ENCODE measurements around the gene SELENOV.
"Not testable (repeated sequence)": the region's sequence is repeated elsewhere in the genome, so short reads cannot be mapped to it uniquely, and the experiment has no call there.

The SELENOV gene, protein sequence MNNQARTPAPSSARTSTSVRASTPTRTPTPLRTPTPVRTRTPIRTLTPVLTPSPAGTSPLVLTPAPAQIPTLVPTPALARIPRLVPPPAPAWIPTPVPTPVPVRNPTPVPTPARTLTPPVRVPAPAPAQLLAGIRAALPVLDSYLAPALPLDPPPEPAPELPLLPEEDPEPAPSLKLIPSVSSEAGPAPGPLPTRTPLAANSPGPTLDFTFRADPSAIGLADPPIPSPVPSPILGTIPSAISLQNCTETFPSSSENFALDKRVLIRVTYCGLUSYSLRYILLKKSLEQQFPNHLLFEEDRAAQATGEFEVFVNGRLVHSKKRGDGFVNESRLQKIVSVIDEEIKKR

DNA sequence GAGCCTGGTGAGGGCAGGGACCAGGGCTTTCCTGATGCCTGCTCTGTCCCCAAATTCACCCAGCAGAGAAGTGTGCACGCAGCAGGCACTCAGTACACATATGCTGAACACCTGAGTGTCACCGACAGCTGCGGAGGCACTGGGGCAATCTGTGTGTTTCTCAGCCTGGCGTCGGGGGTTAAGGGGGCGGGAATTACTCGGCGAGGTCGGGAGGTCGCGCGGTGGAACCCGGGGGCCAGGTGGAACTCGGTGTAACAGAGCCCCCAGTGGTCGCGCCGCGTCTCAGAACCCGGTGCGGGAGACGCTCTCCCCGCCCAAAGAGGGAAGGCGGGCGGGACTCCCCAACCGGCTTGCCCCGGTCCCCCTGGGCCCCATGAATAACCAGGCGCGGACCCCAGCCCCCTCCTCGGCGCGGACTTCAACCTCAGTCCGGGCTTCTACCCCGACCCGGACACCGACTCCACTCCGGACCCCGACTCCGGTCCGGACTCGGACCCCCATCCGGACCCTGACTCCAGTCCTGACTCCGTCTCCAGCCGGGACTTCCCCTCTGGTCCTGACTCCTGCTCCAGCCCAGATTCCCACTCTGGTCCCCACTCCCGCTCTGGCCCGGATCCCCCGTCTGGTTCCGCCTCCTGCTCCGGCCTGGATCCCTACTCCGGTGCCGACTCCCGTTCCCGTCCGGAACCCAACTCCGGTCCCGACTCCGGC is at the start of gene SELENOV:
Gene SELENOV (plus strand): TSS at position 300 of the 711 bp plus-strand sequence. CDS start 74 bp downstream, at position 374.
- in situ Hi-C loops (cut with MboI; ENCODE audit: low sequenced_read_pairs): no loop called here

DNA sequence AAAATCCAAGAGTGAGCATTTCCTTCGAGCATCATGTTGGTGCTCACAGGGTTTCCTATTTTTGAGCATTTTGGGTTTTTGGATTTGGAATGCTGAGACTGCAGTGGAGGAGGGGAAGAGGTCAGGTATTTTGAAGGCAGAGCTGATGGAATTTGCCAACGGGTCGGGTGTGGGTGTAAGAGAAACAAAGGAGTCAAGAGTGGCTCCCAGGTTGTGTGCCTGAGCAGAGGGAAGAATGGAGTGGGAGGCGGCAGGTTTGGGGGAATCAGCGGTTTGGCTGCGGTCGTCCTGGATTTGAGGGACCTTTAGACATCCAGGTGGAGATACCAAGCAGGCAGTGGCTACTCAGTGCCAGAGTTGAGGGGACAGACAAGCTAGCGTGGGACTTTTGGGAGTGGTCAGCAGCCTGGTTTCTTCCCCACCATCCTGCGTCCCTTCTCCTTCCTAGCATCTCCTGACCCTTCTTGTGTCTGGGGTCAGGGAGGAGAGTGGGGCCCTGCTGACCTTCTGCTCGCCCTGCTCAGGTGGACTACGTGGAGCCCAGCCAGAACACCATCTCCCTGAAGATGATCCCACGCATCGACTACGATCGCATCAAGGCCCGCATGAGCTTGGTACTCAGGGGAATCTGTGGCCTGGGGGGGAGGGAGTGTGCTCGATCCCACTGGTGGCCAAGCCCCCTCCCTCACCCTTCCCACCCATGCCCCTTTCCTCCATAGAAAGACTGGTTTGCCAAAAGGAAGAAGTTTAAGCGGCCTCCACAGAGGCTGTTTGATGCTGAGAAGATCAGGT is 48.8 kb upstream of the SELENOV start:
- in situ Hi-C loops (cut with MboI; ENCODE audit: low sequenced_read_pairs): no loop called here

DNA sequence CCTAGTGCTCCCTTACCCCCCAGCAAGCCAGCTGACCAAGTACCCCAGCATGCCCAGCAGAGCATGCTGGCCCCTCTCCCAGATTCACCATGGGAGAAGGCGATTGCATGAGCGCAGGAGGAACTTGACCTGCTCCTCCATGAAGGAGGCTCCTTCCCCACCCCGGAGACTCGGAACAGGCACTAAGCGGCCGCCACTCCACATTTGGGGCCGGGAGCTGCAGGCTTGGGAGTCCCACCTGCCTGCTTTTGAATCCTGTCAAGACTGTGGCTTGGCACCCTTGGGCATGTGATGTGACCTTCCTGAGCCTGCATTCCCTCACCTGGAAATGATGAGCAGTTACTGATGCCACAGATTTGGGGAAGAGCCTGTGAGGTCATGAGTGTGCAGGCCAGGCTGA is 47.0 kb upstream of the SELENOV start:
- in situ Hi-C loops (cut with MboI; ENCODE audit: low sequenced_read_pairs): no loop called here

DNA sequence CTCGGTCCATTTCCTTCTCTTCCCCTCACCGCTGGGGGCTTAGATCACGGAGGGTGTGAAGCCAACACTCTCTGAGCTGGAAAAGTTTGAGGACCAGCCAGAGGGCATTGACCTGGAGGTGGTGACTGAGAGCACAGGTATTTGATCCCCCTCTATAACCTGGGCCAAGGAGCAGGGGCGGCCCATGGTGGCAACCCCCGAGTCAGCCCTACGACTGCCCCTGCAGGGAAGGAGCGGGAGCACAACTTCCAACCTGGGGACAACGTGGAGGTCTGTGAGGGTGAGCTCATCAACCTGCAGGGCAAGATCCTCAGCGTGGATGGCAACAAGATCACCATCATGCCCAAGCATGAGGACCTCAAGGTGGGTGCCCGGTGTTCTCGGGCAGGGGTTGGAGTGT is 45.9 kb upstream of the SELENOV start:
- in situ Hi-C loops (cut with MboI; ENCODE audit: low sequenced_read_pairs): no loop called here

DNA sequence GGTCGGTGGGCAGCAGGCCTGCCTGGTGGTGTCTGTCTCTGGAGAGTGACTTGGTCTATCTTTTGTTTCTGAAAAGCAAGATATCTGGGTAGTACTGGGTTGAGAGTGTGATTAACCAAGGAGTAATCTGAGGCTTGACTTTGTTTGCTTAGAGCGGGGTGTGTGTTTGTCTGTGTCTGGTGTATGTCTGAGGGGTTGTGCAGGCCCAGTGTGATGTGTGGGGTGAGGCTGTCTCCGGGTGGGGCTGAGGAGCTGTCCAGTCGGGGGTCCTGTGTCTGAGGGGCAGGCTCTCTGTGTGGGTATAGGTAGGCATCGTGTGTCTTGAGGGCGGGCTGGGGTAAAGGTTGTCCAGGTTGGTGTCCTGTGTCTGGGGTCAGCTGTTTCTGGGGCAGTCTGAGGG is 45.4 kb upstream of the SELENOV start:
- in situ Hi-C loops (cut with MboI; ENCODE audit: low sequenced_read_pairs): no loop called here

DNA sequence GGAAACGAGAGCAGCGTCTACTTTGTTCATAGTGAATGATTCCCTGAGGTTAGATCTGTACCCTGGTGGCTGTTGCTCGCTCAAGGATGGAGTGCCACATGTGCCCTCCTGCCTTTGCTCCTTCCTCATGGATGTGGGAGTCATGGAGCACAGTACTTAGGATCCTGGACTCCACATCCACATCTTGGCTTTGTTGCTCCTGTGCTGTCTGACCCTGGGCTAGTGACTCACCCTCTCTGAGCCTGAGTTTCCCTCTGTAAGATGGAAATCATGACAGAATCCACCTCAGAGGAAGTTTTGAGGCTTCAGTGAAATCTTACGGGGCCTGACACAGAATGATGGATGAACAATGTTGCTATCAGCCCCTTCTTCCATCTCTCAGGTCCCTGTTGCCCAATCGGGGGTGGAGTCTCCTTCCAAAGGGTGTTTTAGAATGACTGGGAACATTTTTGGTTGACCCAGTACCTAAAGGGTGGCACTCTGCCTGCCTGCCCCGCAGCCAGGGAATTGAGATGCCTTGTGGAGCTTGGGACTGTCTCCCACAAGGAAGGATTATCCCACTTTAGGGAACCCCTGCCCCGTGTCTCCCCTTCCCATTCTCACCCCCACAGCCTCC is 44.1 kb upstream of the SELENOV start:
- in situ Hi-C loops (cut with MboI; ENCODE audit: low sequenced_read_pairs): no loop called here

DNA sequence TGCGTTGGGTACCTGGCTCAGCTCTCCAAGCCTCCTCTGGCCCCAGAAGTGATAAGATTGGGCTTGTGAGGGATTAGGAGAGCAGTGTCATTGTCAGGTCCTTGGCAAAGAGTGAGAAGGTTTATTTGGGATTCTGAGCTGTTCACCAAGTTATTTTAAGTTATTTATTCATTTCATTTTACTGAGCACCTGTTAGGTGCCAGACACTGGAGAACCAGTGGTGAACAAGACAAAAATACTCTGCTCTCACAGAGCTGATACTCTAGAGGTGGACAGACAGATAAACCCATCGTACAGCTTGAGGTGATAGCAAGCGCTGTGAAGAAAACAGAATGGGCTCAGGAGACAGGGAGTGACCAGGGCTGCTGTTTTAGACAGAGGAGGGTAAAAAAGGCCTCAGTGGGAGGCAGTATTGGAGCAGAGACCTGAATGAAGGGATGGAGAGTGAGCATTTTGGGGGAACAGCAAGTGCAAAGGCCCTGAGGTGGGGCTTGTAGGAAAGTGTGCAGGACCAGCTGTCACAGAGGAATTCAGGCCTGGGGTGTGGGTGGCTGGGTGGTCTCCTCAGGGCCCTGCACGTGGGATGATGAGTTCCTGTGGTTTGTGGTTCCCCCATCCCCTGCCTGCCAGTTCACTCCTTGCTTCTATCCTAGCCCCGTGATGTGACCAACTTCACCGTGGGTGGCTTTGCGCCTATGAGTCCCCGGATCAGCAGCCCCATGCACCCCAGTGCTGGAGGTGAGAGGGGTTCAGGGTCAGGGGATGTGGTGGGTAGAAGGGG is 43.0 kb upstream of the SELENOV start:
- in situ Hi-C loops (cut with MboI; ENCODE audit: low sequenced_read_pairs): no loop called here

DNA sequence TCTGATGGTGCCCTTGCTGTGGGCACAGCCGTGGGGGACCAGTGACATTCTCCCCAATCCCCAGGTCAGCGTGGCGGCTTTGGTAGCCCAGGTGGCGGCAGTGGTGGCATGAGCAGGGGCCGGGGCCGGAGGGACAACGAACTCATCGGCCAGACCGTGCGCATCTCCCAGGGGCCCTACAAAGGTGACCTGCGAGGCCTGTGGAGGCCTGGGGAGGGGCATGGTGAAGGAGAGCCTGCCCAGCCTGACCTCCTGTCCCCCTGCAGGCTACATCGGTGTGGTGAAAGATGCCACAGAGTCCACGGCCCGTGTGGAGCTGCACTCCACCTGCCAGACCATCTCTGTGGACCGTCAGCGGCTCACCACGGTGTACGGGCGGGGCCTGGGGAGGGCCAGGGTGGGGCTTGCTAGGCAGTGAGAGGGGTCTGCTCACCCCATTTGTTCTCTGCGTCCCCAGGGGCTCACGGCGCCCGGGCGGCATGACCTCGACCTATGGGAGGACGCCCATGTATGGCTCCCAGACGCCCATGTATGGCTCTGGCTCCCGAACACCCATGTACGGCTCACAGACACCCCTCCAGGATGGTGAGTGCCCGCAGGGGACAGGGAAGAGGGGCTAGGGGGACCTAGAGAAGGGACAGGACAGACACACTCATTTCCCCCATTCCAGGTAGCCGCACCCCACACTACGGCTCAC is 42.0 kb upstream of the SELENOV start:
- in situ Hi-C loops (cut with MboI; ENCODE audit: low sequenced_read_pairs): no loop called here

DNA sequence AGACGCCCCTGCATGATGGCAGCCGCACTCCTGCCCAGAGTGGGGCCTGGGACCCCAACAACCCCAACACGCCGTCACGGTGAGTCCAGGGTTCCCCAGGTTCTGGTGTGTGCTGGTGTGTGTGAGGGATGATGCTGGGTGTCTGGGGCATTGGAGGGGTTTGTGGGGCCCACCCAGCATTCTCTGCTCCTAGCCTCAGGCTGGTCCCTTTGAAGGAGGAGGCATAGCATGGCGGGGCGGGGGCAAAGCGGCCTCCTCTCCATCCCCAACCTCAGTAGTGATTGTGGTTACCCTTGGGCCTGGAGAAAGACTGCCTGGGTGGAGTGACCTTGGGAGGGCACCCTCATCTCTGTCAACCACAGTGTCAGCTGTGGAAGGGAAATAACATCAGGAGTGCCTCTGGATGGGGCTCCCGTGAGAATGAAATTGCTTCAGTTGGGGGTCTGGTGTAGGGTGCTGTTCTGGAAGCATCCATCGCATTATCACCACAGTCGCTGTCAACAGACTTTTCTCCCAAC is 41.4 kb upstream of the SELENOV start:
- in situ Hi-C loops (cut with MboI; ENCODE audit: low sequenced_read_pairs): no loop called here

DNA sequence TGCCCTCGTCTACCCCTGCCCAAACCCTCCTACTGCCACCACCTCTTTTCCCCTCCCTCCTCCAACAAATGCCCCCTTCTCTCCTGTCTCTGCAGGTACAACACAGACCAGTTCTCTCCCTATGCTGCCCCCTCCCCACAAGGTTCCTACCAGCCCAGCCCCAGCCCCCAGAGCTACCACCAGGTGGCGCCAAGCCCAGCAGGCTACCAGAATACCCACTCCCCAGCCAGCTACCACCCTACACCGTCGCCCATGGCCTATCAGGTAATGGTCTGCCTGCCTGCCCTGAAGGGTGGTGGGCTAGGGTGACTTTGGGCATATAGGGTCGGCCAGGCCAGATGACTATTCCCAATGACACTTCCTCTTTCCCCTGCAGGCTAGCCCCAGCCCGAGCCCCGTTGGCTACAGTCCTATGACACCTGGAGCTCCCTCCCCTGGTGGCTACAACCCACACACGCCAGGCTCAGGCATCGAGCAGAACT is 40.8 kb upstream of the SELENOV start:
- in situ Hi-C loops (cut with MboI; ENCODE audit: low sequenced_read_pairs): no loop called here

DNA sequence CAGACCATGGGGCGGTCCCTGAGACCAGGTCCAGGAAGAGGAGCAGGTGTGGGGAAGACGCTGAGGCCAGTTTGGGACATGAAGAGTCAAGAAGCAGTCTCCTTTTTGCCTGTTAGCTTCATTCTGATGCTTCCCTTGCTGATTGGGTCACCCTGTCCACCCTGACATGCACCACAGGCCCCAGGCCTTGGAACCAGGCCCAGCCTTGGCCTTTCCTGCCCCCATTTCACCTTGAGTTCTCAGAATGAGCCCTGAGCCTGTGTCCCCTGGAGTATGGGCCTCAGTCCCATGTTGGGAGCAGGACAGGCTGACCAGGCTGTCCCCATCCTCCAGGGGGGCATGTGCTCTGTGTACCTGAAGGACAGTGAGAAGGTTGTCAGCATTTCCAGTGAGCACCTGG is 39.2 kb upstream of the SELENOV start:
- in situ Hi-C loops (cut with MboI; ENCODE audit: low sequenced_read_pairs): no loop called here

DNA sequence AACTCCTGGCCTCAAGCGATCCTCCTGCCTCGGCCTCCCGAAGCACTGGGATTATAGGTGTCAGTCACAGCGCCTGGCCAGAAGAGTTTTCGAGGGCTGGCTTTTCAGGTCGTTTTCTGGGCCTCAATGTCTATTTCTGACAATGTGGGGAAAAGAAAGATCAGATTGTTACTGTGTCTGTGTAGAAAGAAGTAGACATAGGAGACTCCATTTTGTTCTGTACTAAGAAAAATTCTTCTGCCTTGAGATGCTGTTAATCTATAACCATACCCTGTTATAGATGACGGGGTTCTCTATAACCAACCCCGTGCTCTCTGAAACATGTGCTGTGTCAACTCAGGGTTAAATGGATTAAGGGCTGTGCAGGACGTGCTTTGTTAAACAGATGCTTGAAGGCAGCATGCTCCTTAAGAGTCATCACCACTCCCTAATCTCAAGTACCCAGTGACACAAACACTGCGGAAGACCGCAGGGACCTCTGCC is 35.6 kb upstream of the SELENOV start:
- in situ Hi-C loops (cut with MboI; ENCODE audit: low sequenced_read_pairs): not testable (repeated sequence)

DNA sequence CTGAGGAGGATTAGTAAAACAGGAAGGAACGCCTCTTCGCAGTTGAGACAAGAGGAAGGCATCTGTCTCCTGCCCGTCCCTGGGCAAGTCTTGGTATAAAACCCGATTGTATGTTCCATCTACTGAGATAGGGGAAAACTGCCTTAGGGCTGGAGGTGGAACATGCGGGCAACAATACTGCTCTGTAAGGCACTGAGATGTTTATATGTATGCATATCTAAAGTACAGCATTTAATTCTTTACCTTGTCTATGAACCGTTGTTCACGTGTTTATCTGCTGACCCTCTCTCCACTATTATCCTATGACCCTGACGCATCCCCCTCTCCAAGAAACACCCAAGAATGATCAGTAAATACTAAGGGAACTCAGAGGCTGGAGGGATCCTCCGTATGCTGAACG is 35.0 kb upstream of the SELENOV start:
- in situ Hi-C loops (cut with MboI; ENCODE audit: low sequenced_read_pairs): no loop called here

DNA sequence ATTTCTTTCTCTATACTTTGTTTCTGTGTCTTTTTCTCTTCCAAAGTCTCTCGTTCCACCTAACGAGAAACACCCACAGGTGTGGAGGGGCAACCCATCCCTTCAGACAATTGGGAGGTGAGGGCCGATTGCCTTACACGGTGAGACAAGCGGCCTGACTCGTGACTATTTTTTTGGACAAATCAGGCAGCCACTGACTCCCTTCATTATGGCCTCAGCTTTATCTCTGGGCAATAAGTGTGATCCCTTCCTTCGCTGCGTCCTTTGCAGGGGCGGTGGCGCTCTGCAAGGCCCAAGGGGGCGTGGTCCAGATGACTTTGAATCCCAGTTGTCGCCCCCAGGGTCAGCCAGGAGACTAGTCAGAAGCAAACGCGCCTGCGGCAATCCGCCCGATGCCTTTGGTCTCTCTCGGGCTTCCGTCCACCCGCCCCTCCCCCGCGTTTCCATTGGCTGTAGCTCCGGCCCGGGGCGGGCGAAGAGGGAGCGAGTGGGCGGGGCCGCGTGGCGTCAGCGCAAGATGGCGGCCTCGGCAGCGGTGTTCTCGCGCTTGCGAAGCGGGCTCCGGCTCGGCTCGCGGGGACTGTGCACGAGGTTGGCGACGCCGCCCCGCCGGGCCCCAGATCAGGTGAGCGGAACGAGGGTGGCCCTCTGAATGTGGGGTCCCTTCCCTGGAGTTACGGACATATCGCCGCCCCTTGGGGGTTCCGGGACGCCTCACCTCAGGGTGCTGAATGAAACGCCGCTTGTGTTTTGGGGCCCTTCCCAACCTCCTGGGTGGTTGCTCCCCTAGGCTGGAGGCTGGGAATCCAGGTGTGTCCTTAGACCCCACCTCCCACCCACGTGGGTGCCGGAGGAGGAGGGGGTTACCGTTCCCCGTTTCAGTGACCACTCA is 34.4 kb upstream of the SELENOV start, which contains the start of gene TIMM50:
Gene TIMM50 (plus strand): TSS at position 502 of the 892 bp plus-strand sequence. CDS start 16 bp downstream, at position 518.
- in situ Hi-C loops (cut with MboI; ENCODE audit: low sequenced_read_pairs): no loop called here

DNA sequence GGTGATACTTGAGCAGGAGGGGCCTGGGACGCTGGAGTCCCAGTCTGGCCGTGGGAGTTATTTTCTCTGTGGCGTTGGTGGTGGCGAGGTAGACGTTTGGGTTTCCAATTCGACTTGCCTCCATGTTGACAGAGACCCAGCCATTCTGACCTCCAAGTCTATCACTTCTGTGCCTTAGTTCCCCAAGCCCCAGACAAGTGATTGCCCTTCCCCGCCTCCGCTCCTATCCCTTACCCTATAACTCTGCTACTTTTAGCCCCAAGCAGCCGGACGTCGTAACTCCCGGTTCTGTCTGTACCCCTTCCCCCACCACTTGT is 33.8 kb upstream of the SELENOV start:
- in situ Hi-C loops (cut with MboI; ENCODE audit: low sequenced_read_pairs): no loop called here

DNA sequence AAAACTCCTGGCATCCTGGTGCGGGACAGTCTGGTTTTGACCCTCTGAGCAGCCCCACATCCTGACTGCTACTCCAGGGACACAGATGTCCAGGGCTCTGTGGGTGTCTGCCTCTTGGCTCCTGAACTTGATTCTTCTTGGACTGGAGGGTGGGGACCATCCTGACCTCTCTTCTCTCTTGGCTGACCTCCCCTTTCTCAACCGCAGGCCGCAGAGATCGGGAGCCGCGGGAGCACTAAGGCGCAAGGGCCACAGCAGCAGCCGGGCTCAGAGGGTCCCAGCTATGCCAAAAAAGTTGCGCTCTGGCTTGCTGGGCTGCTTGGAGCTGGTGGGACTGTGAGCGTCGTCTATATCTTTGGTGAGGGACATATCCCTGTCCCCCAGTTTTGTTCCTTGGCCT is 33.3 kb upstream of the SELENOV start:
- in situ Hi-C loops (cut with MboI; ENCODE audit: low sequenced_read_pairs): no loop called here

DNA sequence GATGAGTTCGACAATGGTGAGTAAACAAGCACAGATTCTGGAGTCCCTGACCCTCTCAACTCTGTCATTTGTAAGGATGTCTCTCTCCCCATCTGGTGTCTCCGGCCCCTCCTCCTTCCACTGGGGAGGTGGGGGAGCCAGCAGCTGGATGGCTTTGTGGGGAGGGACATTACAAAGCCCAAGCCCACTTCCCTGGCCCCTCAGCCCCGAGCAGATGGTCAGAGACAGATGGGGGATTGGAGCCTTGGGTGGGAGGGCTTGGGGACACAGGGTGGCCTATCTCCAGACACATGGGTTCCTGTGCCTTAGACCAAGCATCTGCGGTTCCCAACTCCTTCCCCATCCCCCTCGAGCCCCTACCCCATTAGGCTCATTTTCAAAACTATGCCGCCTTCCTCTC is 31.8 kb upstream of the SELENOV start:
- in situ Hi-C loops (cut with MboI; ENCODE audit: low sequenced_read_pairs): no loop called here

DNA sequence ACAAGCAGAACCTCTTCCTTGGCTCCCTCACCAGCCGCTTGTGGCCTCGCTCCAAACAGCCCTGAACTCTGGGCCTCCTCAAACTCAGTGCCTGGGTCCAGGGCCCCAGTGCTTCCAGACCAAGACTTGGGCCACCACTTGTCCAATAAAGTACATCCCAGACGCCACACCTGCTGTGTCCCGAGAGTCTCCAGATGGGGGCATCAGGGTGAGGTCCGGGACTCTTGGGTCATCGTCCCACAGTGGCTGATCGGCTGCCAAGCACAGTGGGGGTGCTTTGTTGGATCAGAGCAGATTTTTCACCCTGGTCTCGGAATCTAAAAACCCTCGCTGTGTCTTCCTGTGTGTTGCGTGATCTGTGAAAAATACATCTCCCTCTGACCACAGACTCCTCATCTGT is 25.2 kb upstream of the SELENOV start:
- in situ Hi-C loops (cut with MboI; ENCODE audit: low sequenced_read_pairs): no loop called here
